CD14-positive monocyte (primary cell): ENCODE data around the gene TUNAR. TPM values are rescaled to one million over a fixed set of nuclear protein-coding genes. Genes with fewer than 3 reads are reported as not detected.

Source experiments
- DNase-seq, 3 donors: peaks; one replicate each; pipeline ENCODE4 v3.0.0-alpha.2; 2011 to 2022
- H2AFZ ChIP-seq: 2 replicates; pipeline ENCODE4 v1.6.0; 2012; ENCODE audit warnings: mild to moderate bottlenecking, low read depth, low read length, inconsistent platforms; ENCODE audit not compliant: insufficient read depth, poor library complexity, severe bottlenecking
- H3K27ac ChIP-seq, 2 donors: 1 replicate in 1 of 2; 2 replicates in 1 of 2; pipeline ENCODE4 v1.5.1; 2012 to 2013; ENCODE audit warnings: low read length in 2 of 2, control low read depth in 1 of 2, inconsistent platforms in 1 of 2, low read depth in 1 of 2, mild to moderate bottlenecking in 1 of 2
- H3K27me3 ChIP-seq, 2 donors: one replicate each; pipeline versions ENCODE4 v1.6.0 to v1.6.1; 2011 to 2013; ENCODE audit warnings: low read length in 2 of 2; ENCODE audit not compliant: control insufficient read depth in 2 of 2, insufficient read depth in 2 of 2
- H3K36me3 ChIP-seq, 2 donors: replicated peaks in 1 of 2; 1 replicate in 1 of 2; 2 replicates in 1 of 2; pipeline versions ENCODE4 v1.5.1 to v1.6.1; 2012 to 2013; ENCODE audit warnings: low read length in 2 of 2, control low read depth in 1 of 2, inconsistent platforms in 1 of 2, mild to moderate bottlenecking in 1 of 2; ENCODE audit not compliant: insufficient read depth in 2 of 2, control insufficient read depth in 1 of 2
- H3K4me1 ChIP-seq, 2 donors: 1 replicate in 1 of 2; 2 replicates in 1 of 2; pipeline versions ENCODE4 v1.5.1 to v1.6.1; 2012 to 2013; ENCODE audit warnings: low read length in 2 of 2, control low read depth in 1 of 2, inconsistent platforms in 1 of 2, mild to moderate bottlenecking in 1 of 2, moderate library complexity in 1 of 2; ENCODE audit not compliant: insufficient read depth in 2 of 2, control insufficient read depth in 1 of 2
- H3K4me2 ChIP-seq: replicated peaks from 2 replicates; pipeline ENCODE3; 2012; ENCODE audit warnings: low read length, moderate library complexity, mild to moderate bottlenecking; ENCODE audit not compliant: poor library complexity, severe bottlenecking; ENCODE audit errors: extremely low read depth
- H3K4me3 ChIP-seq, 3 experiments: fragments of 200-600 bp in 1 of 3; sonication (generic) in 1 of 3; replicated peaks in 1 of 3; 1 replicate in 2 of 3; 2 replicates in 1 of 3; pipeline ENCODE4 v1.5.1; 2011 to 2013; ENCODE audit warnings: low read length in 3 of 3, mild to moderate bottlenecking in 3 of 3, control low read depth in 2 of 3, low read depth in 2 of 3, inconsistent platforms in 1 of 3, moderate library complexity in 1 of 3
- H3K79me2 ChIP-seq: 2 replicates; pipeline ENCODE4 v1.6.0; 2012; ENCODE audit warnings: mild to moderate bottlenecking, control low read depth, inconsistent platforms, low read length, moderate library complexity; ENCODE audit not compliant: insufficient read depth
- H3K9ac ChIP-seq: 2 replicates; pipeline ENCODE4 v1.6.0; 2017; ENCODE audit warnings: low read length, mild to moderate bottlenecking; ENCODE audit not compliant: insufficient read depth, poor library complexity, severe bottlenecking
- H3K9me3 ChIP-seq, 2 donors: replicated peaks in 1 of 2; 1 replicate in 1 of 2; 2 replicates in 1 of 2; pipeline versions ENCODE4 v1.5.1 to v1.6.1; 2012 to 2013; ENCODE audit warnings: low read length in 2 of 2, control low read depth in 1 of 2; ENCODE audit not compliant: control insufficient read depth in 1 of 2, insufficient read depth in 1 of 2
- H4K20me1 ChIP-seq: 2 replicates; pipeline ENCODE4 v1.6.0; 2012; ENCODE audit warnings: mild to moderate bottlenecking, low read length, control low read depth, moderate library complexity; ENCODE audit not compliant: insufficient read depth
- H3K27ac Mint-ChIP-seq, 7 donors: one replicate each; pipeline ENCODE4 v1.8.0; 2020; ENCODE audit warnings: mild to moderate bottlenecking in 7 of 7, mixed read lengths in 7 of 7, moderate library complexity in 6 of 7, inconsistent platforms in 2 of 7
- H3K27me3 Mint-ChIP-seq, 3 donors: one replicate each; pipeline ENCODE4 v1.8.0; 2021 to 2022; ENCODE audit warnings: low read depth in 3 of 3, mild to moderate bottlenecking in 3 of 3, mixed read lengths in 3 of 3, moderate library complexity in 3 of 3, inconsistent platforms in 1 of 3
- H3K36me3 Mint-ChIP-seq, 2 donors: one replicate each; pipeline ENCODE4 v1.8.0; 2020; ENCODE audit warnings: mixed read lengths in 2 of 2, inconsistent platforms in 1 of 2, mild to moderate bottlenecking in 1 of 2
- H3K4me1 Mint-ChIP-seq: one replicate; pipeline ENCODE4 v1.8.0; 2020; ENCODE audit warnings: mild to moderate bottlenecking, mixed read lengths
- H3K4me3 Mint-ChIP-seq, 2 donors: one replicate each; pipeline ENCODE4 v1.8.0; 2020; ENCODE audit warnings: mild to moderate bottlenecking in 2 of 2, mixed read lengths in 2 of 2, moderate library complexity in 1 of 2
- H3K9me3 Mint-ChIP-seq, 7 donors: one replicate each; pipeline ENCODE4 v1.8.0; 2020 to 2022; ENCODE audit warnings: mixed read lengths in 7 of 7, mild to moderate bottlenecking in 6 of 7, moderate library complexity in 6 of 7, inconsistent platforms in 2 of 7
- WGBS: methylation state at CpG from one replicate; pipeline ENCODE4 v1.1.5; 2013; ENCODE audit warnings: missing lambda C conversion rate; ENCODE audit not compliant: insufficient coverage; 5-methylcytosine and 5-hydroxymethylcytosine counted together
- intact Hi-C, 2 donors: fragments of 100-400 bp; cut with micrococcal nuclease; formaldehyde crosslinking; loops; one replicate each; pipeline versions ENCODE4 v1.15.0 to v1.15.1; 2023
- polyA plus RNA-seq, 3 donors: library from polyadenylated mRNA; depleted of rRNA in 1 of 3; unstranded in 2 of 3; stranded (reverse) in 1 of 3; fragments of 300-500 nt in 2 of 3; fragments of >200 nt in 1 of 3; fragmentation: Illumina TruSeq in 2 of 3; gene quantifications; 1 replicate in 2 of 3; 2 replicates in 1 of 3; pipeline ENCODE4 v1.2.3, GENCODE V29; 2012 to 2021
- TF ChIP-seq, protein P1 (sequence below): fragments of 200-600 bp; IDR thresholded peaks from one replicate; pipeline ENCODE4 v1.8.0; 2022; ENCODE audit warnings: antibody characterized with exemption, mild to moderate bottlenecking

The TUNAR gene
- polyA plus RNA-seq, 3 donors: not detected

DNA sequence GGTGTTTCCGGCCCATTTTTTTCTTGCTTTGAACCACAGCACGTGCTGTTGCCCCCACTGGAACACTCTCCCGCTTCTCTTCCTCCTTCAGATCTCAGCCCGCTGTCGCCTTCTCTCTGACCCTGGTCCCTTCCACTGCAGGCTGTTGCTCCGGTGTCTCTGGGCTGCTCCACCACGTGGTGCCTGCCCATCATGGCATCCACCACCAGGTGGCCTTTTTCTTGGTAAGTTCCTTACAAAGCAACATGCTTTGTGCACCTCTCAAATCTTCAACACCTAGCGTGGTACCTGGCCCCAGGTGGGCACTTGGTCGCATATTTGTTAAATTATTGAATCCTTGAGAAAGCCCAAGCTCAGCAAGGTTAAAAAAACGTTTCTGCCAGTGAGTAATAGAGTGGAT is 19.1 kb downstream of the TUNAR start:
- H3K27me3 ChIP-seq: no peaks in the 10 kb centered on the region
- no peak for DNase-seq
- intact Hi-C loops: no loop called here

GRCh38 chr14:95896498-95897135 is 20.0 kb downstream of the TUNAR start:
- 85% methylated on average over 5 of the region's 7 CpGs for WGBS
- TF ChIP-seq, protein P1, sequence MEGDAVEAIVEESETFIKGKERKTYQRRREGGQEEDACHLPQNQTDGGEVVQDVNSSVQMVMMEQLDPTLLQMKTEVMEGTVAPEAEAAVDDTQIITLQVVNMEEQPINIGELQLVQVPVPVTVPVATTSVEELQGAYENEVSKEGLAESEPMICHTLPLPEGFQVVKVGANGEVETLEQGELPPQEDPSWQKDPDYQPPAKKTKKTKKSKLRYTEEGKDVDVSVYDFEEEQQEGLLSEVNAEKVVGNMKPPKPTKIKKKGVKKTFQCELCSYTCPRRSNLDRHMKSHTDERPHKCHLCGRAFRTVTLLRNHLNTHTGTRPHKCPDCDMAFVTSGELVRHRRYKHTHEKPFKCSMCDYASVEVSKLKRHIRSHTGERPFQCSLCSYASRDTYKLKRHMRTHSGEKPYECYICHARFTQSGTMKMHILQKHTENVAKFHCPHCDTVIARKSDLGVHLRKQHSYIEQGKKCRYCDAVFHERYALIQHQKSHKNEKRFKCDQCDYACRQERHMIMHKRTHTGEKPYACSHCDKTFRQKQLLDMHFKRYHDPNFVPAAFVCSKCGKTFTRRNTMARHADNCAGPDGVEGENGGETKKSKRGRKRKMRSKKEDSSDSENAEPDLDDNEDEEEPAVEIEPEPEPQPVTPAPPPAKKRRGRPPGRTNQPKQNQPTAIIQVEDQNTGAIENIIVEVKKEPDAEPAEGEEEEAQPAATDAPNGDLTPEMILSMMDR: no peak
- Histone ChIP-seq H3K9me3 (no peaks in the 10 kb centered on the region), H3K4me2 (no peak overlapping the region), H4K20me1 (no peaks in the 10 kb centered on the region), H3K27me3 (no peaks in the 10 kb centered on the region), H3K79me2 (no peaks in the 10 kb centered on the region), H3K4me1 (no peaks in the 10 kb centered on the region), H3K4me3 (no peak overlapping the region), H3K27ac (no peak overlapping the region), H3K36me3 (no peaks in the 10 kb centered on the region), H3K9ac (no peak overlapping the region), H2AFZ (no peak overlapping the region)
- DNase-seq: no peak
- H3K9me3 Mint-ChIP-seq: no peaks in the 10 kb centered on the region
- no peak overlapping the region for H3K4me3 Mint-ChIP-seq
- H3K4me1 Mint-ChIP-seq: no peaks in the 10 kb centered on the region
- H3K36me3 Mint-ChIP-seq: no peaks in the 10 kb centered on the region
- no peak overlapping the region for H3K27ac Mint-ChIP-seq
- peaks cover 0 to 9% (median 5%) of the 10 kb centered on the region in 3 donors for H3K27me3 Mint-ChIP-seq
- intact Hi-C loops: no loop called here

More for the DNA sequence above, 19.1 kb downstream of the TUNAR start:
- Mint-ChIP-seq H3K27ac (peak overlapping the region in 1 of 7 donors; percentile 72), H3K9me3 (no peaks in the 10 kb centered on the region), H3K4me3 (no peak overlapping the region), H3K4me1 (no peaks in the 10 kb centered on the region), H3K27me3 (peaks cover 0 to 9% (median 3%) of the 10 kb centered on the region in 3 donors), H3K36me3 (no peaks in the 10 kb centered on the region)
- no peaks in the 10 kb centered on the region for H4K20me1 ChIP-seq
- no peaks in the 10 kb centered on the region for H3K36me3 ChIP-seq
- no peak overlapping the region for H2AFZ ChIP-seq
- H3K4me2 ChIP-seq: no peak overlapping the region
- H3K9me3 ChIP-seq: no peaks in the 10 kb centered on the region
- 45% methylated on average over 6 of the region's 10 CpGs for WGBS
- no peak overlapping the region for H3K4me3 ChIP-seq
- no peak overlapping the region for H3K27ac ChIP-seq
- H3K4me1 ChIP-seq: no peaks in the 10 kb centered on the region
- H3K79me2 ChIP-seq: no peaks in the 10 kb centered on the region
- TF ChIP-seq, protein P1: no peak
- no peak overlapping the region for H3K9ac ChIP-seq
